T-helper 2 cell (primary cell): ENCODE data around the gene OLFM1.
"Not testable (repeated sequence)": the region's sequence is repeated elsewhere in the genome, so short reads cannot be mapped to it uniquely, and the experiment has no call there.

Experiments
- DNase-seq, 5 experiments: peaks; one replicate each; pipeline versions ENCODE4 v3.0.0 to v3.0.0-alpha.2; 2012 to 2022

The OLFM1 gene

GRCh38 chr9:135108831-135109510, 21.5 kb downstream of the OLFM1 start:
- no peak for DNase-seq

- no peak for DNase-seq
Measured at GRCh38 chr9:135109650-135110049, 22.2 kb downstream of the OLFM1 start.

GRCh38 chr9:135110416-135110815, 22.9 kb downstream of the OLFM1 start:
- no peak for DNase-seq

- DNase-seq, result not testable (repeated sequence)
Measured at GRCh38 chr9:135111600-135111999, 24.1 kb downstream of the OLFM1 start.

GRCh38 chr9:135116371-135116770, 28.9 kb downstream of the OLFM1 start:
- DNase-seq, result no peak

GRCh38 chr9:135116881-135117280, 29.4 kb downstream of the OLFM1 start:
- no peak for DNase-seq

GRCh38 chr9:135117281-135117680, 29.8 kb downstream of the OLFM1 start:
- no peak for DNase-seq

GRCh38 chr9:135119496-135120064, 32.1 kb downstream of the OLFM1 start:
- no peak for DNase-seq

GRCh38 chr9:135120249-135120648, 32.8 kb downstream of the OLFM1 start:
- no peak for DNase-seq

- no peak for DNase-seq
Measured at GRCh38 chr9:135122316-135122715, 34.8 kb downstream of the OLFM1 start.

GRCh38 chr9:135123126-135123772, 35.8 kb downstream of the OLFM1 start:
- no peak for DNase-seq

- no peak for DNase-seq
Measured at GRCh38 chr9:135123773-135124134, 36.3 kb downstream of the OLFM1 start.

GRCh38 chr9:135126451-135127187, 39.2 kb downstream of the OLFM1 start:
- no peak for DNase-seq

- no peak for DNase-seq
Measured at GRCh38 chr9:135127718-135128670, 40.5 kb downstream of the OLFM1 start.

GRCh38 chr9:135129137-135129695, 41.7 kb downstream of the OLFM1 start:
- no peak for DNase-seq

- peak in 1 of 5 experiments; percentile 19 for DNase-seq
Measured at GRCh38 chr9:135130207-135130976, 42.9 kb downstream of the OLFM1 start.

GRCh38 chr9:135131488-135131887, 44.0 kb downstream of the OLFM1 start:
- DNase-seq, result no peak

- no peak for DNase-seq
Measured at GRCh38 chr9:135132008-135132407, 44.5 kb downstream of the OLFM1 start.

GRCh38 chr9:135134268-135135022, 47.0 kb downstream of the OLFM1 start:
- DNase-seq, result no peak

GRCh38 chr9:135135171-135135928, 47.9 kb downstream of the OLFM1 start:
- no peak for DNase-seq
